H9 (cell line): ENCODE data around the gene NDUFB3. TPM values are rescaled to one million over a fixed set of nuclear protein-coding genes. Genes with fewer than 3 reads are reported as not detected.

ENCODE experiments used
- DNase-seq: peaks from one replicate; pipeline ENCODE4 v3.0.0-alpha.2; 2017
- H2AFZ ChIP-seq: one replicate; pipeline ENCODE4 v1.6.1; 2013; ENCODE audit warnings: mild to moderate bottlenecking, low read length, control low read depth, moderate library complexity
- H2AK5ac ChIP-seq: 2 replicates; pipeline ENCODE4 v1.6.1; 2013; ENCODE audit warnings: low read length, control low read depth, mixed read lengths; ENCODE audit not compliant: insufficient read length
- H2BK120ac ChIP-seq: one replicate; pipeline ENCODE4 v1.6.1; 2013; ENCODE audit warnings: low read depth, mild to moderate bottlenecking, low read length, control low read depth, inconsistent platforms; ENCODE audit not compliant: poor library complexity, severe bottlenecking
- H2BK12ac ChIP-seq: 2 replicates; pipeline ENCODE4 v1.6.1; 2013; ENCODE audit warnings: low read length, control low read depth, mixed read lengths, low read depth; ENCODE audit not compliant: insufficient read length
- H2BK15ac ChIP-seq: 2 replicates; pipeline ENCODE4 v1.6.1; 2013; ENCODE audit warnings: low read depth, low read length, control low read depth
- H2BK20ac ChIP-seq: one replicate; pipeline ENCODE4 v1.6.1; 2013; ENCODE audit warnings: low read depth, mild to moderate bottlenecking, low read length, control low read depth, inconsistent platforms; ENCODE audit not compliant: poor library complexity, severe bottlenecking
- H2BK5ac ChIP-seq: 2 replicates; pipeline ENCODE4 v1.6.1; 2013; ENCODE audit warnings: low read length, control low read depth, mixed read lengths; ENCODE audit not compliant: insufficient read length
- H3K14ac ChIP-seq: 2 replicates; pipeline ENCODE4 v1.6.1; 2013; ENCODE audit warnings: low read length, control low read depth; ENCODE audit not compliant: insufficient read depth
- H3K18ac ChIP-seq: 2 replicates; pipeline ENCODE4 v1.6.1; 2013; ENCODE audit warnings: low read depth, mild to moderate bottlenecking, mixed read lengths, low read length, control low read depth; ENCODE audit not compliant: insufficient read length
- H3K23ac ChIP-seq: 2 replicates; pipeline ENCODE4 v1.6.1; 2013; ENCODE audit warnings: low read length, control low read depth, mixed read lengths, low read depth; ENCODE audit not compliant: insufficient read length
- H3K23me2 ChIP-seq: 2 replicates; pipeline ENCODE4 v1.6.1; 2013; ENCODE audit warnings: low read depth, mild to moderate bottlenecking, mixed read lengths, low read length, control low read depth; ENCODE audit not compliant: insufficient read length, poor library complexity, severe bottlenecking
- H3K27ac ChIP-seq: 2 replicates; pipeline ENCODE4 v1.5.1; 2013; ENCODE audit warnings: low read length, control low read depth, mixed read lengths, low read depth; ENCODE audit not compliant: insufficient read length
- H3K27me3 ChIP-seq: 2 replicates; pipeline ENCODE4 v1.6.1; 2013; ENCODE audit warnings: low read length, control low read depth, inconsistent platforms; ENCODE audit not compliant: insufficient read depth
- H3K4ac ChIP-seq: 2 replicates; pipeline ENCODE4 v1.6.1; 2013; ENCODE audit warnings: low read depth, mild to moderate bottlenecking, control low read depth, inconsistent platforms, low read length, moderate library complexity
- H3K4me1 ChIP-seq: 2 replicates; pipeline ENCODE4 v1.6.1; 2013; ENCODE audit warnings: low read length, control low read depth, inconsistent platforms; ENCODE audit not compliant: insufficient read depth
- H3K4me2 ChIP-seq: 2 replicates; pipeline ENCODE4 v1.6.1; 2013; ENCODE audit warnings: low read length, control low read depth, mixed read lengths; ENCODE audit not compliant: insufficient read length, insufficient read depth
- H3K56ac ChIP-seq: 2 replicates; pipeline ENCODE4 v1.6.1; 2013; ENCODE audit warnings: low read depth, mild to moderate bottlenecking, mixed read lengths, low read length, control low read depth; ENCODE audit not compliant: insufficient read length
- H3K79me1 ChIP-seq: 2 replicates; pipeline ENCODE4 v1.6.1; 2013; ENCODE audit warnings: low read depth, mild to moderate bottlenecking, moderate library complexity, low read length, control low read depth, inconsistent platforms; ENCODE audit not compliant: insufficient read depth, poor library complexity, severe bottlenecking
- H3K79me2 ChIP-seq: 2 replicates; pipeline ENCODE4 v1.6.1; 2013; ENCODE audit warnings: low read length, control low read depth, inconsistent platforms; ENCODE audit not compliant: insufficient read depth
- H3K9ac ChIP-seq: 2 replicates; pipeline ENCODE4 v1.6.1; 2013; ENCODE audit warnings: low read length, control low read depth, mixed read lengths; ENCODE audit not compliant: insufficient read length; ENCODE audit errors: extremely low read depth
- H3K9me3 ChIP-seq: one replicate; pipeline ENCODE4 v1.6.1; 2013; ENCODE audit warnings: low read depth, low read length, inconsistent platforms; ENCODE audit not compliant: control insufficient read depth
- H3T11ph ChIP-seq: one replicate; pipeline ENCODE4 v1.6.1; 2013; ENCODE audit warnings: mild to moderate bottlenecking, low read length, control low read depth, inconsistent platforms
- H4K20me1 ChIP-seq: one replicate; pipeline ENCODE4 v1.6.1; 2013; ENCODE audit not compliant: control insufficient read depth, insufficient read length, insufficient read depth
- H4K5ac ChIP-seq: 2 replicates; pipeline ENCODE4 v1.6.1; 2013; ENCODE audit warnings: low read depth, mild to moderate bottlenecking, mixed read lengths, low read length, control low read depth; ENCODE audit not compliant: insufficient read length
- H4K8ac ChIP-seq: replicated peaks from 2 replicates; pipeline ENCODE4 v1.6.1; 2013; ENCODE audit warnings: low read length, control low read depth, mixed read lengths, low read depth; ENCODE audit not compliant: insufficient read length
- H4K91ac ChIP-seq: 2 replicates; pipeline ENCODE4 v1.6.1; 2013; ENCODE audit warnings: low read depth, mild to moderate bottlenecking, moderate library complexity, mixed read lengths, low read length, control low read depth; ENCODE audit not compliant: insufficient read length
- H3K27ac Mint-ChIP-seq, 3 experiments: 2 replicates in 2 of 3; 3 replicates in 1 of 3; pipeline ENCODE4 v1.8.0; 2020 to 2021; ENCODE audit warnings: mixed read lengths in 3 of 3, mild to moderate bottlenecking in 1 of 3, moderate library complexity in 1 of 3
- H3K27me3 Mint-ChIP-seq: 2 replicates; pipeline ENCODE4 v1.8.0; 2021; ENCODE audit warnings: low read depth, mild to moderate bottlenecking, moderate library complexity, mixed read lengths
- H3K36me3 Mint-ChIP-seq, 3 experiments: 2 replicates in 2 of 3; 3 replicates in 1 of 3; pipeline ENCODE4 v1.8.0; 2020 to 2021; ENCODE audit warnings: low read depth in 3 of 3, mixed read lengths in 3 of 3; ENCODE audit not compliant: insufficient read depth in 1 of 3
- H3K4me1 Mint-ChIP-seq, 2 experiments: 2 replicates each; pipeline ENCODE4 v1.8.0; 2020; ENCODE audit warnings: mixed read lengths in 2 of 2
- H3K4me3 Mint-ChIP-seq, 2 experiments: 2 replicates in 1 of 2; 3 replicates in 1 of 2; pipeline ENCODE4 v1.8.0; 2020 to 2021; ENCODE audit warnings: mild to moderate bottlenecking in 2 of 2, mixed read lengths in 2 of 2, moderate library complexity in 1 of 2
- H3K9me3 Mint-ChIP-seq, 2 experiments: 2 replicates in 1 of 2; 3 replicates in 1 of 2; pipeline ENCODE4 v1.8.0; 2020; ENCODE audit warnings: mild to moderate bottlenecking in 2 of 2, mixed read lengths in 2 of 2, moderate library complexity in 1 of 2
- WGBS: extraction: QIAGEN DNeasy Blood & Tissue Kit; methylation state at CpG from one replicate; pipeline ENCODE4 v1.1.7; 2013; ENCODE audit warnings: missing lambda C conversion rate, low lambda C conversion rate, mixed read lengths; ENCODE audit not compliant: insufficient read length; ENCODE audit errors: extremely low coverage; 5-methylcytosine and 5-hydroxymethylcytosine counted together
- total RNA-seq: library from RNA; stranded (reverse); gene quantifications from 2 replicates; pipeline ENCODE4 v1.2.1, GENCODE V29; 2021
- TF ChIP-seq, protein P1 (sequence below): fragments of 200-600 bp; sonication (generic); conservative IDR thresholded peaks from 3 replicates; pipeline ENCODE4 v1.8.0; 2021; ENCODE audit warnings: antibody characterized with exemption, mild to moderate bottlenecking

NDUFB3 gene
- total RNA-seq, 1 experiment from 2014 or later = 59.6 TPM

GRCh38 chr2:201084863-201085262 is 13.1 kb downstream of the NDUFB3 start:
- Histone ChIP-seq H3K79me1 (no peaks in the 10 kb centered on the region), H3K23me2 (no peaks in the 10 kb centered on the region), H4K20me1 (no peaks in the 10 kb centered on the region), H2BK120ac (no peak overlapping the region), H3K79me2 (no peaks in the 10 kb centered on the region), H3K9ac (no peak overlapping the region), H3K14ac (no peak overlapping the region), H4K91ac (no peak overlapping the region), H4K5ac (no peak overlapping the region), H3K18ac (no peak overlapping the region), H3K23ac (no peak overlapping the region), H4K8ac (no peak overlapping the region), H3T11ph (no peak overlapping the region), H3K9me3 (no peaks in the 10 kb centered on the region), H3K56ac (no peak overlapping the region), H3K4ac (no peak overlapping the region), H2BK5ac (no peak overlapping the region), H2BK12ac (no peak overlapping the region), H3K27me3 (no peaks in the 10 kb centered on the region), H2BK15ac (no peak overlapping the region), H3K4me2 (no peak overlapping the region), H3K27ac (no peak overlapping the region), H3K4me1 (no peaks in the 10 kb centered on the region), H2AFZ (no peak overlapping the region), H2AK5ac (no peak overlapping the region), H2BK20ac (no peak overlapping the region)
- DNase-seq = no peak
- H3K9me3 Mint-ChIP-seq = no peaks in the 10 kb centered on the region
- no peaks in the 10 kb centered on the region; the same call in 1 of the 2 replicates for H3K27me3 Mint-ChIP-seq
- H3K27ac Mint-ChIP-seq = no peak overlapping the region
- no peak overlapping the region for H3K4me3 Mint-ChIP-seq
- WGBS = no CpG with 5 or more reads among the region's 2 CpGs
- H3K36me3 Mint-ChIP-seq = peaks cover 6 to 26% (median 19%) of the 10 kb centered on the region in 3 experiments; a peak in 6 of 7 replicates
- H3K4me1 Mint-ChIP-seq = no peaks in the 10 kb centered on the region
- TF ChIP-seq, protein P1, sequence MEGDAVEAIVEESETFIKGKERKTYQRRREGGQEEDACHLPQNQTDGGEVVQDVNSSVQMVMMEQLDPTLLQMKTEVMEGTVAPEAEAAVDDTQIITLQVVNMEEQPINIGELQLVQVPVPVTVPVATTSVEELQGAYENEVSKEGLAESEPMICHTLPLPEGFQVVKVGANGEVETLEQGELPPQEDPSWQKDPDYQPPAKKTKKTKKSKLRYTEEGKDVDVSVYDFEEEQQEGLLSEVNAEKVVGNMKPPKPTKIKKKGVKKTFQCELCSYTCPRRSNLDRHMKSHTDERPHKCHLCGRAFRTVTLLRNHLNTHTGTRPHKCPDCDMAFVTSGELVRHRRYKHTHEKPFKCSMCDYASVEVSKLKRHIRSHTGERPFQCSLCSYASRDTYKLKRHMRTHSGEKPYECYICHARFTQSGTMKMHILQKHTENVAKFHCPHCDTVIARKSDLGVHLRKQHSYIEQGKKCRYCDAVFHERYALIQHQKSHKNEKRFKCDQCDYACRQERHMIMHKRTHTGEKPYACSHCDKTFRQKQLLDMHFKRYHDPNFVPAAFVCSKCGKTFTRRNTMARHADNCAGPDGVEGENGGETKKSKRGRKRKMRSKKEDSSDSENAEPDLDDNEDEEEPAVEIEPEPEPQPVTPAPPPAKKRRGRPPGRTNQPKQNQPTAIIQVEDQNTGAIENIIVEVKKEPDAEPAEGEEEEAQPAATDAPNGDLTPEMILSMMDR = no peak
